KOPT-K1 (cell line): ENCODE data around the gene TVP23B.

Experiments
- H3K27ac ChIP-seq: fragments of 200-600 bp; sonication (generic); 2 replicates; pipeline ENCODE4 v1.5.1; 2016; ENCODE audit warnings: antibody characterized with exemption, mild to moderate bottlenecking, low read depth, low read length; ENCODE audit not compliant: poor library complexity, severe bottlenecking
- H3K36me3 ChIP-seq: fragments of 200-600 bp; sonication (generic); 2 replicates; pipeline ENCODE4 v1.5.1; 2017; ENCODE audit warnings: antibody characterized with exemption, mild to moderate bottlenecking, low read length, moderate library complexity; ENCODE audit not compliant: insufficient read depth
- H3K9me3 ChIP-seq: fragments of 200-600 bp; sonication (generic); 2 replicates; pipeline ENCODE4 v1.5.1; 2017; ENCODE audit warnings: antibody characterized with exemption, low read length, mild to moderate bottlenecking; ENCODE audit not compliant: insufficient read depth, poor library complexity, severe bottlenecking

Gene TVP23B

GRCh38 chr17:18850679-18851078, 69.7 kb downstream of the TVP23B start:
- H3K27ac ChIP-seq = no peak overlapping the region
- no peaks in the 10 kb centered on the region for H3K9me3 ChIP-seq
- no peaks in the 10 kb centered on the region for H3K36me3 ChIP-seq

- H3K9me3 ChIP-seq = no peaks in the 10 kb centered on the region
- H3K27ac ChIP-seq = no peak overlapping the region
- H3K36me3 ChIP-seq = no peaks in the 10 kb centered on the region
Measured at GRCh38 chr17:18851201-18851600, 70.2 kb downstream of the TVP23B start.

GRCh38 chr17:18854956-18855355, 74.0 kb downstream of the TVP23B start:
- no peaks in the 10 kb centered on the region for H3K9me3 ChIP-seq
- no peak overlapping the region for H3K27ac ChIP-seq
- H3K36me3 ChIP-seq = no peaks in the 10 kb centered on the region

GRCh38 chr17:18855831-18856569, 75.0 kb downstream of the TVP23B start:
- Histone ChIP-seq H3K36me3 (no peaks in the 10 kb centered on the region), H3K9me3 (no peaks in the 10 kb centered on the region), H3K27ac (peak overlapping the region; percentile 45)
